ENCODE measurements around the gene CD1D.
"Not testable (repeated sequence)": the region's sequence is repeated elsewhere in the genome, so short reads cannot be mapped to it uniquely, and the experiment has no call there.

Gene CD1D

GRCh38 chr1:158180741-158181576, at the start of gene CD1D:
CD1D (plus strand) TSS chr1:158180895; CDS start chr1:158181102, 207 bp downstream.
- DNase-seq, result no peak

GRCh38 chr1:158131217-158131616, 49.5 kb upstream of the CD1D start:
- DNase-seq, result no peak

- no peak for DNase-seq
These were observed 39.9 kb upstream of the CD1D start for GRCh38 chr1:158140764-158141192.

- DNase-seq, result no peak
These were observed 35.4 kb upstream of the CD1D start for GRCh38 chr1:158145173-158145719.

GRCh38 chr1:158146165-158146564, 34.5 kb upstream of the CD1D start:
- no peak for DNase-seq

GRCh38 chr1:158146739-158147138, 34.0 kb upstream of the CD1D start:
- no peak for DNase-seq

- no peak for DNase-seq
These were observed 33.3 kb upstream of the CD1D start for GRCh38 chr1:158147401-158147800.

- DNase-seq, result no peak
These were observed 32.8 kb upstream of the CD1D start for GRCh38 chr1:158147869-158148268.

GRCh38 chr1:158148468-158148867, 32.2 kb upstream of the CD1D start:
- DNase-seq, result no peak

GRCh38 chr1:158149175-158149574, 31.5 kb upstream of the CD1D start:
- no peak for DNase-seq

GRCh38 chr1:158149577-158150269, 31.0 kb upstream of the CD1D start:
- peak; percentile 43 to 48 for DNase-seq

GRCh38 chr1:158150523-158150922, 30.2 kb upstream of the CD1D start:
- no peak for DNase-seq

GRCh38 chr1:158153179-158153578, 27.5 kb upstream of the CD1D start:
- no peak for DNase-seq

GRCh38 chr1:158153746-158154444, 26.8 kb upstream of the CD1D start:
- DNase-seq, result no peak

GRCh38 chr1:158154501-158154900, 26.2 kb upstream of the CD1D start:
- DNase-seq, result no peak

GRCh38 chr1:158155673-158156072, 25.0 kb upstream of the CD1D start:
- no peak for DNase-seq

GRCh38 chr1:158159597-158159996, 21.1 kb upstream of the CD1D start:
- no peak for DNase-seq

- DNase-seq, result no peak
These were observed 19.2 kb upstream of the CD1D start for GRCh38 chr1:158161446-158161845.

GRCh38 chr1:158163000-158163947, 17.4 kb upstream of the CD1D start:
- DNase-seq, result no peak

GRCh38 chr1:158169105-158169504, 11.6 kb upstream of the CD1D start:
- no peak for DNase-seq

- not testable (repeated sequence) for DNase-seq
These were observed 4.8 kb upstream of the CD1D start for GRCh38 chr1:158175915-158176314.

- DNase-seq, result no peak
These were observed 4.3 kb upstream of the CD1D start for GRCh38 chr1:158176399-158176798.

All from activated CD4-positive, alpha-beta T cell treated with anti-CD3 and anti-CD28 coated beads, Interleukin-2, amount 50 U/mL, for 4 hours (primary cell).